DMS 273 (cell line): ENCODE results near the gene DNAJC1.
A peak's percentile ranks its signal among the peaks of the same experiment; 100 is the strongest.

ENCODE experiments used
- DNase-seq: peaks from one replicate; lab custom pipeline; 2025; ENCODE audit not compliant: unreplicated experiment; lab: John Stamatoyannopoulos, UW

DNAJC1 gene

DNA sequence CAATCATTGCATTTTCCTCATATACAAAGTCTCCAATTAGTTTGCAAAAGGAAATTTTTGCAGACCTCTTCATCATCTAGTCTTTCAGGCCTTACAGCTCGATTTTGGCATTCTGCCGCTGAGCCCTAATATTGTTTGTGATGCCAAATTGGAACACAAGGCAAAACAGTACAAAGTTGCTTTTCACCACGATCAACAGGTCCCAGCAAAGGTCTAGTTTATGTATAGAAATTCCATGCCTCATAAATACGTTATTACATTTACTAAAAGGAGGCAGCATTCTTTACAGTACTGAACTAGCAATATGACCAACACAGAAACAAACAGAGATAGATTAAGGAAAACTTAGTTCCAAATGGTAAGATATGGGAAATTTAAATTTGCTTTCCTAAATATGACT is 7.0 kb upstream of the DNAJC1 start:
- DNase-seq = no peak

DNA sequence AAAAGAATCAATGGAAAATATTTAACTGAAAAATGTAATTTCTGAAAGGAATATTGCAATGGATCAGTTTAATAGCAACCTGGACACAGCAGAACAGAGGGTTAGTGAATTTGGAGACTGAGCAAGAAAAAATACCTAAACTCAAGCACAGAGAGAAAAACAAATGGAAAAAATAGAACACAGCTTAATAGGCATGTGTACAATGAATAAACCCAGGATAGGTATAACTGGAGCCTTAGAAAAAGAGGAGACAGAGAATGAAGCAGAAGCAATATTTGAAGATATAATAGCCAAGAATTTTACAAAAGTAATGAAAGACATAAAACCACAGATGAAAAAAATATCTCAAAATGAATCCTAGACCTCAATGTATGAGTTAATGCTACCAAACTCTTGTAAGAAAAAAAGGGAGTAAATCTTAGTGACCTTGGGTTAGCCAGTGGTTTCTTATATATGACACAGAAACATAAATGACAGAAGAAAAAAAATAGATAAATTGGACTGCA is 2.9 kb upstream of the DNAJC1 start:
- DNase-seq = no peak

DNA sequence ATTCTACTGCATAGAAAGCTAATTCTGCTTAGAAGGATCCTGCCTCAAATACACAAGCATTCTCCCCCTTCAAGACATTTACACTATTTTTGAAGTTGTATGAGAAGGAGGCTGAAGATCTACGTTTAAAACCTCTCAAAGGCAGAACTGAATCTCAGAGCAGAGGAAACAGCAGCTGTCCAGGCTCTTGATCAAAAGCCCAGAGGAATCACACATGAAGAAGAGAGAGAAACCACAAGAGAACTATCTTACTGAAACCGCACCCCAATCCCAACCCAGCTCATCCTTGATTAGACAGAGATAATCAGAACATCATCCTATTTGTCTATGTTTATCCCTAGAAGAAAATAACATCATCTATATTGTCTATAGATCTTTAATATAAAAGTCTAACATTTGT is 2.2 kb upstream of the DNAJC1 start:
- DNase-seq = no peak

DNA sequence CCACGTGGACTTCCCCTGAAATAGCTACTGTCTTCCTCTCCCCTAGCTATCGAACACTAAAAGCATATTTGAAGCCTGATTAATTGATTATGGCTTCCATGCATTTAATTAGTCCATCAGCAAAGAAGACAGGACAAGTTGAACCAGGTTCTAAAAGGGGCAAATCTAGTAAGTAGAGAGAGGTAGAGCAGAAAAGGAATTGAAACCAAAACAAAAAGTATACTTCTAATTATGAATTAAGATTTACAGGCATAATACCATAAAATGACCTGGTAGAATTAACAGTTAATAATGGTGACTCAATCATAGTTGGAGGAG is 393 bp upstream of the DNAJC1 start:
- DNase-seq = no peak

DNA sequence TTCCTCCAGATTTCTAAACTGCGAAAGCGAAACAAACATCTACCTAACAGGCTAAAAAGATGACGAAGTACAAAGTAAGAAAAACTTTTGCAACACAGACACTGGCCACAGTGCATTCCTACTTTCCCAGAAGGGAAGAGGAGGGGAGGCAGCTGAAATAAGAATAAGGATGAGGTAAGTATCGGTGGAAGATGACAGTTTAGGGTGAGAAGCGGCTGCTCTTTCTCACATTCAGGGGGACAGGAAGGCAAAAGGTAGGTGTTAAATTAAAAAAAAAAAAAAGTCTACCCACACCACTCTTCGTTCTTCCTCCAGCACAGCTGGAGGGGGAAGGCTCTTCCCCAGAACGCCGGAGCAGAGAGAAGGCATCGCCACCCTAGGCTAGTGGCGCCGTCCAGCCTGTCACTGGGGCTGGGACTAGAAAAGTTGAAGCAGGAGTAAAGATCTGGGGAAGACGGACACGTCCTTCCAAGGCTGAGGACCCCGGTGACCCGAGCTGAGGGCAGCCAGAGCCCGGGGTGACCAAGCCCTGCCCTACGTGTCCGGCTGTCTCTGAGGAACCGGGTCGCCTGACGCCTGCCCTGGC is 846 bp downstream of the DNAJC1 start:
- peak; percentile 39 for DNase-seq

DNA sequence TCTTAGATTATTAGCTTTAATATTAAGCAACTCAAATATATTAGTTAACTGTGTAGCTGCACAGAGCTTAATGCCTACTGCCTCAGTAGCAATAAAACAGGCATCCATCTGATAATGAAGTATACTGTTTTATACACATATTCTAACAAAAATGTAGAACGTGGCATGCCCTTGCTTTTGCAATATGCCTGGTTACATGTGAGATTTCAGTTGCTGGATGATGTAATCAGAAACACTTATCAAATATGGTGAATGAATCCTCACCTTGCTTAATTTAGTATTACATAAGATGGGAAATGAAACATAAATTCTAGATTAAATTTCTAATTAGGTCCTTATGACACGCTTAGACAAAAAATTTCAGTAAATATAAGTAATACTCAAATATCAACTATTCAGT is 8.0 kb downstream of the DNAJC1 start:
- no peak for DNase-seq

DNA sequence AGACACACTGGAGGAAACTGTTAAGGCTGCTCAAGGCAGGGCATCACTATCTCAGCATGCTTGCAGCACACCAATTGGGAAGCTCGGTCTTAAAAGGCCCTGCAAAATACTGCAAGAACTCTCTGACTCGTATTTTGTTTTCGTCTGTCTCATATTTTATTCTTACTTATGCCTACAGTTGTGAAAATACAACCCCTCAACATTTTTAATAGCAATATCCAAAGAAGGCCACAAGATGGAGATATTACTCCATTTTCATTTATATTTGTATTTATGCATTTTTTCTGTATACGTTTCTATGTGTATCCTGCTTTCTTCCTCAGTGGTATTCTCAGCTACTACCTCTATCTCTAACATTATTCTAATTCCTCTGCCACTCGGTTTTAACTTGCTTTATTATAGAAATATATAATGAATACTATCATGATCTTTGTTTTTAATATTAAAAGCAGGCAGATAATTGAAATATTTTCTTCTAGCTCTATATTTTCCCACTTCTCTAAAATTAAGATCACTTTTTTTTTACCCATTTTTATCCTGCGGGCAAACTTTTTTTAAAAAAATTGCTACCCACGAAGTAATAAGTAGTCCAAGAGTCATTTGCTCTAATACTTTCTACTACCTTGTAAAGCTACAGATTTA is 10.0 kb downstream of the DNAJC1 start:
- DNase-seq = peak; percentile 54

DNA sequence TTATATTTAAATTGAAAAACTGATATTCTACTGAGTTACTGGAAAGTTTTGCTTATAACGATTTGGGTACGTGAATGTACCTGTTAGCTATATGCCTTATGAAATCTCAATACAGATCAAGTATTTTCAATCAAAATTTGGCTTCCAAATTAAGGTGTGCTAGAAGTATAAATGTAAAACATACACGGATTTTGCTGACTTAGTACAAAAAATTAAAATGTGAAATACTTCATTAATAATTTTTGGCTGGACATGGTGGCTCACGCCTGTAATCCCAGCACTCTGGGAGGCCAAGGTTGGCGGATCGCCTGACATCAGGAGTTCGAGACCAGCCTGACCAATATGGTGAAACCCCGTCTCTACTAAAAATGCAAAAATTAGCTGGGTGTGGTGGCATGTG is 11.7 kb downstream of the DNAJC1 start:
- DNase-seq = no peak

DNA sequence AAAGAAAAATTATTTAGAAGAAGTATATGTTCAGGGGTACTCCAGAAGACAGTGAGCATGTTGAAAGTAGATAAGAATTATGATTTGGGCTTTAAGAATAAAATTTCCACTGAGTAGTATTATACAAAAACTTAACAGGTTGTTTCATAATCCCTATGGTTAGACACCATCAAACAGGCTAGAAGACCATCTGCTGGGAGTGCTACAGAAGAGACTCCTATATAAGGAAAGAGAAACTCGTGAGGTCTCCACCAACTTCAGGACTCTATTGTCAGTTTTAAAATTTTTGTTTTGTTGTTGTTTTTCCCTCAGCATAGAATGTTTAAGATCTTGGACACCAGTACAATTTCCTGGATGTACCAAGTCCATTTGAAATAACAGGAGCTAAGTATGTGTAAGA is 13.1 kb downstream of the DNAJC1 start:
- peak; percentile 46 for DNase-seq

DNA sequence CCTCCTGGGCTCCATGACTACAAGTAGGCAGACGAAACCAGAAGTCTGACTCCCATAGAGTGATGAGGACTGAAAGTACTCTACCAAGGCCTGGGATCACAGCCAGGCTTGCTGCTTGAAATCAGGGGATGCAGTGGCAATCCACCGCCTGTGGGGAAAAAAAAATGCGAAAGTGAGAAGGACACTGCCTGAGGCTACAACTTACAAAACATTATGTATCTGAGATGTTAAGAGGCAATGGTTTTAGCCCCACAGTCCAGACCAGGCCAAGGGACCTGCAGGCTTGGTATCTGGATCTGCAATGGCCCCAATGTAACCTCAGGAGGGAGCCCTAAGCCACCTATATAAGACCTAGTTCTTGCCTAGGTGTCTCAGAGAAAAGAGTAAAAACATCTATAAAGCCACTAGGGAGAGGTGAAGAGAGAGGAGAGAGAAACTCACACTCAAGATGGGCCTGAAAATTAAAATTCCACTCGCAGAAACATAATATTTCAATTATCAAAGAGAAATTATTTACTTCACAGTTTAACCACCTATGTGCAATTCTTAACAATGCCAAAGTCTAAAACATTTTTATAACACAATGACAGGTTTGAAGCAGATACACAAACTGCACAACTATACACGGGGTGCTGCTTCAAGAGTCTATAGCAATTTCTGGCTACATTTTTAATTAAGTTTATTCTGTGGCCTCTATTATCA is 13.9 kb downstream of the DNAJC1 start:
- peak; percentile 70 for DNase-seq

DNA sequence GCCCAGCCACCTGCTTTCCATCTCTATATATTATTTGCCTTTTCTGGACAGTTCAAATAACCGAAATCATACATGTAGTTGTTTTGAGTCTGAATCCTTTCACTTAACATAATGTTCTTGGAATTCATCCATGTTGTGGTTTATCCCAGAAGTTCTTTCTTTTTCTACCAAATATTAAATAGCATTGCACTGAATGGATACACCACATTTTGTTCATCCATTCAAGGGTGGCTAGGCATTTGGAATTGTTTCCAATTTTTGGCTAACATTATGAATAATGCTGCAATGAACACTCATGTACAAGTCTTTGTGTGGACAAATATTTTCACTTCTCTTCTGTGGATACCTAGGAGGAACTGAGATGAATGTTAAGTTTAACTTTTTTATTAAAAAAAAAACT is 18.0 kb downstream of the DNAJC1 start:
- DNase-seq = no peak

DNA sequence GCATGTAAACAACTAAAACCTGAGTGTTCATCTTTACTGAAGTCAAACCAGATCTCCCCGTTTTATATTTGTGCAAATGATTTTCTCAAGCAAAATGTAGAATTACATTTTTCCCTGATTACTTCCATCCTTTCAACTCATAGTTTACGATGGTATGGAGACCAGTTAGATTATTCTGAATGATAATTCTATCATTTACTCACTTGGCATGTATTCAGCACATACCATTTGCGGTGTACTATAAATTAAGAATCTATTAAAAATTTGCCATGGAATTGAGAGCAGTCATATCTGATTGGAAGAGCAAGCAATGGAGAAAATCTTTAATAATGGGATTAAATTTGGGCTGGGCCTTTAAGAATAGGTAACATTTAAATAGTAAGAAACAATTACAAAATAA is 22.4 kb downstream of the DNAJC1 start:
- DNase-seq = no peak

DNA sequence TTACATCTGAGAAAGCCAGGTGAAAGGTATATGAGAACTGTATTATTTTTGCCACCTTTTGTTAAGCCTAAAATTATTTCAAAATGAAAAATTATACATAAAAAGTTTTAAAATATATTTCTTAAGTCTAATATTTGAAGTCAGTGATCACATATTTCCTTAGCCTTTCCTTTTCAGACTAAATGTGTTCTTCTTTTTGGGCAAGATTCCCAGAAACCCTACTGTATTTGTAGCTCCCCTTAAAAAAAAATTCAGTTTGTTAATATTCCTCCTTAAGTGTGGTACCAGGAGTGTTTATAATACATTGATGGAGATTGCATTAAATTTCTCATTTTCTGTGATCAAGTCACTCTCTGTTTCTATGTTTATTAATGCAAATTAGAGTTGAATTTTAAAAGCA is 22.8 kb downstream of the DNAJC1 start:
- no peak for DNase-seq

DNA sequence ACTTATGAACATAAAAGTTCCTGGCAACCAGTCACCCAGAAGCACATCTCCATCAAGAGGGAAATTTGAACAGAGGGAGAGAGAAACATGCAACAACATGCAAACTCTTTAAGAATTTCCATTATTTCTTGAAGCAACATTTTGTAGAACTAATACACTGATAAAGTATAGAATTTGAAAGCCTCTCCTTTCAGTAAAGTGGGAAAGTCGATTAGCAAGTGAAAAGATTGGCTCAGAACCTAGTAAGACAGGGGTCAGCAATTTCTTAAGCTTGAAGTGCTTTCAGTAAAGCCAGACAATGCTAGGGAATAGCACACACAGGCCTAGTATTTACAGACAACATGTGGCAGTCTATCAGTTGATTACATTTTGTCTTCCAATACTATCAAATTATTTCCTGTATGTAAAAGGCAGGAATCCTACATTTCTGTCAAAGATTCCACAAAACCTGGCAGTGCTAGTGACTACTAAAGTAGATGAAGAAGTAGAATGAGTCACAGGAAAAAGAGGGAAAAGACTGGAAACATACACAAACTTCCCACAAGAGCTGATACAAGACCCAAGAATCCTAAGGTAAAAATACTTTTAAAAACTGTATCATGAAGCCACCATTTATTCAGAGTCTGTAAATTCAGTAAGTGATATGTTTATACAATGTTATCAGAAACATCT is 25.2 kb downstream of the DNAJC1 start:
- DNase-seq = no peak

DNA sequence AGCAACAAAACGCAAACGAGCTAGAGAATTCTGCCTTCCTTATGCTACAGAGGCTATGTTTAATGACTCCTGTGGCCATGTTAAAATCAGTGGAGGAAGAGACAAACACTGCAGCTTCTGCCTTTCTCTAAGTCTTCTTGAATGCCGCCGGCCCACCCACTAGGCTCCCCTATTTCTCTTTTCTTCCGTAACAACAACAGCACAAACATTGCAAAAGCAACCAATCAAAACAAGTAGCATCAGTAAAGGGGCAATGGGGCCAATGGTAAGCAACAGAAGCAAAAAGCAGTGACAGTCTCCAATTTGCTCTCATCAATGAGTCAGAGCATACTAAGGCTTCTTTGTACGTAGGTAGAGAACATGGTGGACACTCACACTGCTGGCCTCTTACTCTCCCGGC is 26.8 kb downstream of the DNAJC1 start:
- no peak for DNase-seq

DNA sequence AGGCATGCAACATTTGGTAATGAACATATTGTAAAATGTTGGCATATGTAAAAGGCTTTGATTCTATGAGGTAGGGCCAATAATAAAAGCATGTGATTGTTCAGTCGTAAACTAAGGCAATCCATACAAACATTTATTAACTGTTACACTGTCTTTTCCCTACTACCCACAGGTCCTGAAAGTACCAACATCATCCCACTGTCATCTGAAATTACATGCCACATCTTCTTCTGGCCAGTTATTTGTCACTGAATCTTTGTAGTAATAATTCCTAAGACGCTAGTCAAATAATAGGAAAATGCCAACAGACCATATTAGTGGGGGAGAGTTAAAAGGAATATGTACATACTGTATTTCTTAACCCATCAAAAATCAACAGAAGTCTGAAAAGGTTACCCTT is 27.2 kb downstream of the DNAJC1 start:
- DNase-seq = no peak

DNA sequence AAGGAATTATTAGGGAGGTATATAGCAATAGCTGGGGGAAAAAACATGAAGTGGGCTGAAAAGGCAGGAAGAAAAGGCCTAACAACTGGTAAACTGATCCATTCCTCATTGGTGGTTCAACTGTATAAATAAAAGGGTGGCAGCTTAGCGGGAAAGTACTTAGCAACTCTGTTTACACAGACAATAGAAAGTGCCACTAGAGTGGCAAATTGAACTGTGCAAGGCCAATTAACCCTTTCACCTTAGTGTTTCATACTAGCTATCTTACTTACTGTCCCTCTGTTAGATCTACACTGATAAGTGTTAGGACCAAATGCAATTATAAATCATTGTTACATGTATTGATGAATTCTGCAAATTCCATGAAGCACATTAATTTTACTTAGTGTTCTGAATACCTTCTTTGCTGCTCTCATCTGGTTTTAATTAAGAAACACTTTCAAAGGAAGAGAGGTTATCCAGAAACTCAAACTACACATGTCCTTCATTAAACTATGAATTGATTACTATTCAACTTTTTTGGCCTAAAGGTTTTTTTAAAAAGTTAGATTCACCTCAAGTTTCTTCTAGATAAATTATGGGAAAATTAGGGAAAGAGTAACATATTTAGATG is 28.0 kb downstream of the DNAJC1 start:
- DNase-seq = peak; percentile 1

DNA sequence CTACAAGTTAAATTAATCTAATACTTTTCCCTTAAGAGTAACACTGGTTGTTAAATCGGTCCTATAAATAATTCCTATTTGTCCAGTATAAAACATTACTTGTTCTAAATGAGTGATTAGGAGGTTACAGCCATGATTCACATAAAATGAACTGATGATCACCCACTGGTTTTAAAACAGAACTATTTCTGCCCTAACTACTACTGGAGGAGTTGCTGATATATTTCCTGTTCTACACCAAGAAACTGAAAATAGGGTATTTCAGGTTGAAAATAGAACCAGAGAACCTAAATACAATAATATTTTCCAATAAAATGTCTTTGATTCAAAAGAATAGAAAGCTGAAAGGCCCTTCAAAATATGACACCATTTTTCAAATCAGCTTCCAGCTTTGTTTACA is 30.9 kb downstream of the DNAJC1 start:
- DNase-seq = no peak

DNA sequence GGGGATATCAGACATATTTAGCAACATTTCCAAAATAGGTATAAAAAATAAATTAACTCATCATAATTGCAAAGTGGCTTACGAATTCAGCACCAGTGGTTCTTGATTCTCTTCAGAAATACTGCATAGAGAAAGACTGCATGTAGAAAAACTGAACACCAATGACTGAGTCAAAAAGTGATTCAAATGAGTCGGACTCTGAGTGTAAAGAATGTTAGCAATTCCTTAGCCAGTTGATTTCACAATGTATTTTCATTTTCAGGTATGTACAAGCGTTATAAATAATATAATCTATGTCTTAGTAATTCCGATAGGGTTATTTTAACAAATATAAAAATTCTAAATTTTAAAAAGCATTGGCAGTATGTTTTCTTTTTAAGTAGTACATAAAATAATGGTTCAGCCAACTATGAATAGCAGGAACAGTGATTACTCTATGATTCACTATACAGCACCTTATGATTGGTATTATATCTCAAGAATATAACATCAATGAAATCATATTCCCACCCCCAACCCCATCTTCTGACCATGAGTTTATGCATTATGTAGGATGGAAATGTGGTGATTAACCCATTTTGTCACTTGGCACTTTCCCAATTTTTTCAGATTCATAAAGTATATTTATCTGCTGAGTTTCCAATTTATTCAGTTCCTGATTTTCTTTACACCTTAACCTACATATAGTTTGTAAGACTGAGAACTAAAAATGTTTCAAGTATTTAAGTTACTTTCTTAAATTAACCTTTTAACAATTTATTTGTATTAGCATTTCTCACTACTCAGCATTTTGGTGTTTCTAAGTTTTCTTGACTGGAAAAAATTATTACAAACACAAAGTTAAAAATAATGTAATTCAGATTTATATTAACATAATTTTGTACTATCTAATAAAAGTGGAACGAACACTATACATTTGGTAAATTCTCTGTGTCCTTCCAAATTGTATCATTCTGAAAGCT is 33.9 kb downstream of the DNAJC1 start:
- DNase-seq = no peak

DNA sequence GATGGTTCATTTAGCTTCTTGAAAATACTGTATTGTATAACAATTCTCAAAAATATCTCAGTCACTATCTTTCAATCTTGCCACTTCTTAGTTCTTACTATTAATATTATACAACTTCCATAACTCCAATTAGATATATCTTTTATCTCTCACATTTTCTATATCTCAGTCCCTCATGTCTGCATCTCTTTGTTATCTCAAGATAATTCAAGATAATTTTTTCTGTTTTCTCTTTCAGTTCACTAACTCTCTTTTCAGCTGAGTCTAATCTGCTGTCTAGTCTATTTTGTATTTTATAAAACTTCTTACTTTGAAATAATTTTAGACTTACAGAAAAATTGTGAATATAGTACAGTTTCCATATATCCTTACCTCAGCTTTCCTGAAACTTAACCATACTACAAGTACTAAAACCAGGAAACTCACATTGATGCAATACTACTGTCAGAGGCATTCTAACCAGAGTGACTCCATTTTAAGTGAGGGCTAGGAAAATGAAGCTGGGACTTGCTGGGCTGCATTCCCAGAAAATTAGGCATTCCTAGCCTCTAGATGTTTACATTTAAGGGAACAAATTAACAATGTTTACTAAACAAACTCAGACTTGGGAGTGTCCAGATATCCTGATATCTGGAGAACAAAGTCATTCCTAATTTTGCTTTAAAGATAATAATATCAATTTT is 38.4 kb downstream of the DNAJC1 start:
- DNase-seq = no peak
